Measurements from ENCODE around the gene SETD2.
"Not testable (repeated sequence)": the region's sequence is repeated elsewhere in the genome, so short reads cannot be mapped to it uniquely, and the experiment has no call there.

The SETD2 gene

GRCh38 chr3:47079432-47079831, 84.5 kb downstream of the SETD2 start:
- no peak overlapping the region for H3K4me3 ChIP-seq (ENCODE audit: low read depth, low read length)
- DNase-seq (ENCODE audit: low read depth), result no peak
- TF ChIP-seq CTCF (IDR thresholded peaks at IDR 0.05; ENCODE audit: low read depth, low read length, missing control alignments), result no peak

- no peak overlapping the region for H3K4me3 ChIP-seq (ENCODE audit: low read depth, low read length)
- TF ChIP-seq CTCF (IDR thresholded peaks at IDR 0.05; ENCODE audit: low read depth, low read length, missing control alignments), result no peak
- DNase-seq (ENCODE audit: low read depth), result no peak
Measured at GRCh38 chr3:47073685-47074084, 90.2 kb downstream of the SETD2 start.

DNA sequence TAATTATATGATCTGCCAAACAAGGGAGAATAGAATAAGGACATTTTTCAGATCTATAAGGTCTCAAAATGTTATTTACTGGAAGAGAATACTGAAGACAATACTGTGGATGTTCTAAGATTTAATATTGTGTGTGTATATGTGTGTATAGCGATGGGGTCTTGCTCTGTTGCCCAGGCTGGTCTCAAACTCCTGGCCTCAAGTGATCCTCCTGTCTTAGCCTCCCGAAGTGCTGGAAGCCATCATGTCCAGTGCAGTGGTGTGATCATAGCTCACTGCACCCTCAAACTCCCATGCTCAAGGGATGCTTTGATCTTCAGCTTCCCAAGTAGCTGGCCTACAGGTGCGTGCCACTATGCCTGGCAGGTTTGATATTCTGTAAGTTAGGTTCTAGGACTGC, 93.1 kb downstream of the SETD2 start:
- no peak overlapping the region for H3K4me3 ChIP-seq (ENCODE audit: low read depth, low read length)
- TF ChIP-seq CTCF (IDR thresholded peaks at IDR 0.05; ENCODE audit: low read depth, low read length, missing control alignments), result no peak

GRCh38 chr3:47066259-47066658, 97.7 kb downstream of the SETD2 start:
- DNase-seq (ENCODE audit: low read depth), result not testable (repeated sequence)

More for the DNA sequence above, 93.1 kb downstream of the SETD2 start:
- no peak for DNase-seq (ENCODE audit: low read depth)

DNA sequence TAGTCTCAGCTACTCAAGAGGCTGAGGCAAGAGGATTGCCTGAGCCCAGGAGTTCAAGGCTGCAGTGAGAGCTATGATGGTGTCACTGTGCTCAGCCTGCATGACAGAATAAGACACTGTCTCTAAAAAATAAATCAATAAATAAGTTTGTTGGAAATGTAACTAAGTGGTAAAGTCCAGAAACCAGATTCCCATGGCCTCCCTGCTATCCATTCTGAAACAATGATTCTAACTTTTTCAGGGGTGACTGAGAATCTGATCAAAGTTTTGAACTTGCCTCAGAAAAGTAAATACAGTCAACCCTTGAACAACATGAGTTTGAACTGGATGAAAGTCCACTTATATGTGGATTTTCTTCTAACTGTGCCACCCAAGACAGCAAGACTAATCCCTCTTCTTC, 98.2 kb downstream of the SETD2 start:
- no peak for TF ChIP-seq CTCF (IDR thresholded peaks at IDR 0.05; ENCODE audit: low read depth, low read length, missing control alignments)
- no peak for DNase-seq (ENCODE audit: low read depth)
- H3K4me3 ChIP-seq (ENCODE audit: low read depth, low read length), result no peak overlapping the region

More at GRCh38 chr3:47066259-47066658, 97.7 kb downstream of the SETD2 start:
- not testable (repeated sequence) for H3K4me3 ChIP-seq (ENCODE audit: low read depth, low read length)

DNA sequence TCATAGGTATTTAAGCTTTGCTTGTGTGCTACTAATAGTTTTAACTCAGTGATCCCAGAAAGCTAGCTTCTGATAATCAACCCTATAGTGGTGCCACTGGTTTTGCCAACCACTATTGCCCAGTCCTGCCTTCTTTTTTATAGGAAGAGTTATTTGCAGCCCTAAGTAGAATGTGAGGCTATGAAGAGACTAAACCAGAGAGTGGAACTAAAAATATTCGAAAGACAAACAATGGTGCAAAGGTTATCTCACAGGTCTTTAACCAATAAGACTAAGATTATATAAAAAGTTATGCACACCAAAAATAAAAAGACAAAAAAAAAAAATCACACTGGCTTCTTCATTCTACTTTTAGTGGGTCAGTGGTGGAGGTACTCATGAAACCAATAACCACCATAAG, 98.9 kb downstream of the SETD2 start:
- H3K4me3 ChIP-seq (ENCODE audit: low read depth, low read length), result no peak overlapping the region
- TF ChIP-seq CTCF (IDR thresholded peaks at IDR 0.05; ENCODE audit: low read depth, low read length, missing control alignments), result no peak
- no peak for DNase-seq (ENCODE audit: low read depth)

DNA sequence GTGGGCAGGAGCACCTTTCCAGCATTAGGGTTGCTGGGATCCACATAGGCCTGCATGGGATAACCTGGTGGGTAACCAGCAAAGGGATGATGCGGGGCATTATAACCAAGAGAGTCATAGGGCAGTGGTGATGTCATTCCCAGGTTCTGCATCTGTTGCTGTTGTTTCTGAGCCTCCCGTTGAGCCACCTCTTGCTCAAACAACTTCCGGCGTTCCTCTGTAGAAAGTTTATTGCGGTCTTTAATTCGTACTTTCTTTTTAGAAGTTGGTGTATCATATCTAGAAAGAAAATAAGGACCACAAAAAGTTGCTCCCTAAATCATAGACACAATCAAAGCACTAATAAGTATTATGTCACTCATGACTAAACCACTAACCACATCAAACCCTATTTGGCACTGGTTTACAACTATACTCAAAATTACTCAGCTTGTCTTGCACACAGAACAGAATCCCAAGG, 106.7 kb downstream of the SETD2 start:
- H3K4me3 ChIP-seq (ENCODE audit: low read depth, low read length), result no peak overlapping the region
- DNase-seq (ENCODE audit: low read depth), result no peak
- TF ChIP-seq CTCF (IDR thresholded peaks at IDR 0.05; ENCODE audit: low read depth, low read length, missing control alignments), result no peak

All from GM12864 (cell line).